Smooth muscle cell (in vitro differentiated cells): ENCODE data around the gene COQ7. TPM values are rescaled to one million over a fixed set of nuclear protein-coding genes. Genes with fewer than 3 reads are reported as not detected.
A peak's percentile ranks its signal among the peaks of the same experiment; 100 is the strongest.

Source experiments
- DNase-seq: peaks from one replicate; lab custom pipeline; 2025; ENCODE audit not compliant: unreplicated experiment; lab: John Stamatoyannopoulos, UW
- H2AFZ ChIP-seq: fragments of 200-600 bp; sonication (generic); 2 replicates; pipeline ENCODE4 v1.6.0; 2016; ENCODE audit warnings: antibody characterized with exemption, low read depth, mild to moderate bottlenecking
- H3F3A ChIP-seq: fragments of 200-600 bp; sonication (generic); 2 replicates; pipeline ENCODE4 v1.6.0; 2017; ENCODE audit warnings: antibody characterized with exemption, low read depth
- H3K27ac ChIP-seq: fragments of 200-600 bp; sonication (generic); 2 replicates; pipeline ENCODE4 v1.5.1; 2016; ENCODE audit warnings: low read depth, mild to moderate bottlenecking
- H3K27me3 ChIP-seq: fragments of 200-600 bp; sonication (generic); 2 replicates; pipeline ENCODE4 v1.6.1; 2016; ENCODE audit warnings: low read depth, mild to moderate bottlenecking
- H3K36me3 ChIP-seq: fragments of 200-600 bp; sonication (generic); 2 replicates; pipeline ENCODE4 v1.5.1; 2016; ENCODE audit warnings: low read depth
- H3K4me1 ChIP-seq: fragments of 200-600 bp; sonication (generic); 2 replicates; pipeline ENCODE4 v1.5.1; 2016; ENCODE audit warnings: low read depth
- H3K4me2 ChIP-seq: fragments of 200-600 bp; sonication (generic); 2 replicates; pipeline ENCODE4 v1.6.0; 2016; ENCODE audit warnings: mild to moderate bottlenecking
- H3K4me3 ChIP-seq: fragments of 200-600 bp; sonication (generic); 2 replicates; pipeline ENCODE4 v1.5.1; 2016; ENCODE audit warnings: mild to moderate bottlenecking
- H3K79me2 ChIP-seq: fragments of 200-600 bp; sonication (generic); 2 replicates; pipeline ENCODE4 v1.6.0; 2016; ENCODE audit warnings: low read depth, mild to moderate bottlenecking
- H3K9ac ChIP-seq: fragments of 200-600 bp; sonication (generic); 2 replicates; pipeline ENCODE4 v1.6.0; 2016; ENCODE audit warnings: low read depth
- H3K9me3 ChIP-seq: fragments of 200-600 bp; sonication (generic); replicated peaks from 2 replicates; pipeline ENCODE4 v1.5.1; 2016; ENCODE audit warnings: low read depth
- H4K20me1 ChIP-seq: fragments of 200-600 bp; sonication (generic); 2 replicates; pipeline ENCODE4 v1.6.0; 2016; ENCODE audit warnings: low read depth
- CTCF ChIP-seq: fragments of 200-600 bp; sonication (generic); IDR thresholded peaks from 2 replicates; pipeline ENCODE4 v1.5.1; 2017; ENCODE audit warnings: borderline replicate concordance, mild to moderate bottlenecking, antibody characterized with exemption; ENCODE audit not compliant: insufficient read depth, poor library complexity, severe bottlenecking
- WGBS: methylation state at CpG from one replicate; pipeline ENCODE4 v1.1.7; 2016; ENCODE audit warnings: low lambda C conversion rate; 5-methylcytosine and 5-hydroxymethylcytosine counted together
- polyA plus RNA-seq: library from polyadenylated mRNA; unstranded; fragments of >200 nt; fragmentation: Nextera tagmentation; extraction: Ambion mirVana; gene quantifications from 2 replicates; pipeline ENCODE4 v1.2.1, GENCODE V29; 2016
- total RNA-seq: library from RNA; depleted of rRNA; stranded (reverse); fragments of >200 nt; gene quantifications from 2 replicates; pipeline ENCODE4 v1.2.3, GENCODE V29; 2014

The COQ7 gene
- total RNA-seq (6.6 and 10.5 TPM in 2 replicates), polyA plus RNA-seq (10.1 and 11.4 TPM in 2 replicates)

GRCh38 chr16:19067349-19068236 is at the start of gene COQ7:
Gene COQ7 (plus strand): TSS chr16:19067614. CDS start chr16:19067665, 51 bp downstream.
- peak within 1 kb of the TSS; percentile 99 for H3K27ac ChIP-seq
- no peaks in the 10 kb centered on the region for H3F3A ChIP-seq
- H3K4me2 ChIP-seq = peak within 1 kb of the TSS; percentile 84
- H3K9me3 ChIP-seq = no peaks in the 10 kb centered on the region
- no peak for TF ChIP-seq CTCF
- peak within 1 kb of the TSS; percentile 78 for H3K4me3 ChIP-seq
- H3K9ac ChIP-seq = peak within 1 kb of the TSS; percentile 100
- no peaks in the 10 kb centered on the region for H4K20me1 ChIP-seq
- DNase-seq = peak; percentile 98
- no peaks in the 10 kb centered on the region for H3K27me3 ChIP-seq
- no peaks in the 10 kb centered on the region for H3K36me3 ChIP-seq
- peak within 1 kb of the TSS; percentile 92 for H2AFZ ChIP-seq
- no peaks in the 10 kb centered on the region for H3K79me2 ChIP-seq
- under 1% methylated on average over 65 of the region's 68 CpGs for WGBS
- H3K4me1 ChIP-seq = no peaks in the 10 kb centered on the region

- no peak overlapping the region for H3K4me2 ChIP-seq
- no peaks in the 10 kb centered on the region for H3K79me2 ChIP-seq
- no peak overlapping the region for H3K27ac ChIP-seq
- no peak overlapping the region for H3K4me3 ChIP-seq
- H3K36me3 ChIP-seq = no peaks in the 10 kb centered on the region
- H3K9ac ChIP-seq = no peak overlapping the region
- H3K4me1 ChIP-seq = no peaks in the 10 kb centered on the region
- no peak overlapping the region for H2AFZ ChIP-seq
- no peaks in the 10 kb centered on the region for H4K20me1 ChIP-seq
- no peak for TF ChIP-seq CTCF
- no peak for DNase-seq
- H3F3A ChIP-seq = no peaks in the 10 kb centered on the region
- WGBS = 94% methylated on average over 4 of the region's 4 CpGs
- no peaks in the 10 kb centered on the region for H3K27me3 ChIP-seq
- no peaks in the 10 kb centered on the region for H3K9me3 ChIP-seq
Observed at GRCh38 chr16:19020689-19021088, 46.7 kb upstream of the COQ7 start.

GRCh38 chr16:19021747-19022146 is 45.7 kb upstream of the COQ7 start:
- TF ChIP-seq CTCF = no peak
- H3F3A ChIP-seq = no peaks in the 10 kb centered on the region
- 95% methylated on average over 4 of the region's 4 CpGs for WGBS

GRCh38 chr16:19027416-19027815 is 40.0 kb upstream of the COQ7 start:
- no peak overlapping the region for H3K9ac ChIP-seq
- no peak overlapping the region for H3K4me2 ChIP-seq
- H3F3A ChIP-seq = no peaks in the 10 kb centered on the region
- H3K4me3 ChIP-seq = no peak overlapping the region
- H3K9me3 ChIP-seq = no peaks in the 10 kb centered on the region
- no peak for DNase-seq
- H3K36me3 ChIP-seq = no peaks in the 10 kb centered on the region
- no peak for TF ChIP-seq CTCF
- H3K27me3 ChIP-seq = no peaks in the 10 kb centered on the region
- H3K4me1 ChIP-seq = no peaks in the 10 kb centered on the region
- no peak overlapping the region for H2AFZ ChIP-seq
- no peaks in the 10 kb centered on the region for H3K79me2 ChIP-seq
- no peak overlapping the region for H3K27ac ChIP-seq
- WGBS = 65% methylated on average over 3 of the region's 3 CpGs
- H4K20me1 ChIP-seq = no peaks in the 10 kb centered on the region

More at GRCh38 chr16:19021747-19022146, 45.7 kb upstream of the COQ7 start:
- no peaks in the 10 kb centered on the region for H3K9me3 ChIP-seq
- H3K4me3 ChIP-seq = no peak overlapping the region
- no peaks in the 10 kb centered on the region for H3K27me3 ChIP-seq
- no peaks in the 10 kb centered on the region for H4K20me1 ChIP-seq
- H3K79me2 ChIP-seq = no peaks in the 10 kb centered on the region
- H3K4me2 ChIP-seq = no peak overlapping the region
- no peak for DNase-seq
- no peaks in the 10 kb centered on the region for H3K4me1 ChIP-seq
- no peak overlapping the region for H2AFZ ChIP-seq
- H3K27ac ChIP-seq = no peak overlapping the region
- H3K9ac ChIP-seq = no peak overlapping the region
- no peaks in the 10 kb centered on the region for H3K36me3 ChIP-seq
